ENCODE data around the gene IL12RB1.

Gene IL12RB1

GRCh38 chr19:18128044-18128443, 41.3 kb upstream of the IL12RB1 start:
- ChIA-PET CTCF (interaction anchor here (1.0 to 1.8 kb wide), 3 partner anchors 15 to 23 kb away, joined by 5 to 6 read pairs (median 5); no protein-coding TSS in a partner anchor), POLR2A (no interaction called here)
- DNase-seq (ENCODE audit: extremely low spot score) = no peak
- TF ChIP-seq CTCF (IDR thresholded peaks at IDR 0.05; ENCODE audit: control extremely low read depth, extremely low read depth, low read depth, missing control alignments) = no peak

- CTCF ChIA-PET = interaction anchor here (1.0 to 1.9 kb wide), 4 partner anchors 8 to 129 kb away, joined by 3 to 4 read pairs (median 4); no protein-coding TSS in a partner anchor
- POLR2A ChIA-PET = no interaction called here
- TF ChIP-seq CTCF (IDR thresholded peaks at IDR 0.05; ENCODE audit: control extremely low read depth, extremely low read depth, low read depth, missing control alignments) = no peak
- no peak for DNase-seq (ENCODE audit: extremely low spot score)
These were observed 39.4 kb upstream of the IL12RB1 start for GRCh38 chr19:18126097-18126496.

GRCh38 chr19:18123819-18124218, 37.1 kb upstream of the IL12RB1 start:
- no peak for DNase-seq (ENCODE audit: extremely low spot score)
- POLR2A ChIA-PET = no interaction called here
- CTCF ChIA-PET = interaction anchor here (1.2 to 2.5 kb wide), 2 partner anchors 11 to 28 kb away, joined by 3 to 9 read pairs; partner anchors contain the start of gene PIK3R2
- TF ChIP-seq CTCF (IDR thresholded peaks at IDR 0.05; ENCODE audit: control extremely low read depth, extremely low read depth, low read depth, missing control alignments) = no peak

GRCh38 chr19:18122860-18123795, 36.4 kb upstream of the IL12RB1 start:
- no peak for TF ChIP-seq CTCF (IDR thresholded peaks at IDR 0.05; ENCODE audit: control extremely low read depth, extremely low read depth, low read depth, missing control alignments)
- ChIA-PET CTCF (interaction anchor here (1.2 to 2.5 kb wide), 3 partner anchors 10 to 29 kb away, joined by 3 to 9 read pairs (median 4); partner anchors contain the start of gene PIK3R2), POLR2A (no interaction called here)
- DNase-seq (ENCODE audit: extremely low spot score) = no peak

GRCh38 chr19:18122424-18122823, 35.7 kb upstream of the IL12RB1 start:
- ChIA-PET POLR2A (no interaction called here), CTCF (interaction anchor here (0.8 to 2.5 kb wide), 3 partner anchors 13 to 30 kb away, joined by 3 to 9 read pairs (median 4); partner anchors contain the start of gene PIK3R2)
- TF ChIP-seq CTCF (IDR thresholded peaks at IDR 0.05; ENCODE audit: control extremely low read depth, extremely low read depth, low read depth, missing control alignments) = no peak
- no peak for DNase-seq (ENCODE audit: extremely low spot score)

GRCh38 chr19:18121166-18121565, 34.4 kb upstream of the IL12RB1 start:
- CTCF ChIA-PET = interaction anchor here (1.2 to 2.9 kb wide), 2 partner anchors 8 to 16 kb away, joined by 3 to 8 read pairs; no protein-coding TSS in a partner anchor
- TF ChIP-seq CTCF (IDR thresholded peaks at IDR 0.05; ENCODE audit: control extremely low read depth, extremely low read depth, low read depth, missing control alignments) = no peak
- POLR2A ChIA-PET = no interaction called here

More at GRCh38 chr19:18121166-18121565, 34.4 kb upstream of the IL12RB1 start:
- no peak for DNase-seq (ENCODE audit: extremely low spot score)
